Nephron (organoid): ENCODE data around the gene GABRB1.
"Not testable (repeated sequence)": the region's sequence is repeated elsewhere in the genome, so short reads cannot be mapped to it uniquely, and the experiment has no call there.

Experiments
- H3K27ac Mint-ChIP-seq, 3 experiments: 2 replicates each; pipeline ENCODE4 v1.8.0; 2020; ENCODE audit warnings: mixed read lengths in 3 of 3, mild to moderate bottlenecking in 2 of 3, moderate library complexity in 1 of 3
- H3K27me3 Mint-ChIP-seq: 2 replicates; pipeline ENCODE4 v1.8.0; 2021; ENCODE audit warnings: low read depth, mild to moderate bottlenecking, moderate library complexity, mixed read lengths
- H3K36me3 Mint-ChIP-seq: 2 replicates; pipeline ENCODE4 v1.8.0; 2020; ENCODE audit warnings: low read depth, mixed read lengths
- H3K4me1 Mint-ChIP-seq: 2 replicates; pipeline ENCODE4 v1.8.0; 2020; ENCODE audit warnings: mixed read lengths
- H3K4me3 Mint-ChIP-seq, 3 experiments: 2 replicates each; pipeline ENCODE4 v1.8.0; 2020; ENCODE audit warnings: mild to moderate bottlenecking in 3 of 3, mixed read lengths in 3 of 3, moderate library complexity in 2 of 3
- H3K9me3 Mint-ChIP-seq: 2 replicates; pipeline ENCODE4 v1.8.0; 2020; ENCODE audit warnings: mixed read lengths
- CTCF ChIP-seq, 3 experiments: fragments of 200-600 bp; sonication (generic); IDR thresholded peaks; one replicate each; pipeline ENCODE4 v1.5.0; 2021; ENCODE audit warnings: antibody characterized with exemption in 3 of 3; ENCODE audit not compliant: unreplicated experiment in 3 of 3

Gene GABRB1

GRCh38 chr4:47289805-47290204, 258.4 kb downstream of the GABRB1 start:
- no peaks in the 10 kb centered on the region for H3K27me3 Mint-ChIP-seq
- no peak overlapping the region for H3K27ac Mint-ChIP-seq
- no peaks in the 10 kb centered on the region for H3K4me1 Mint-ChIP-seq
- H3K36me3 Mint-ChIP-seq: no peaks in the 10 kb centered on the region
- H3K4me3 Mint-ChIP-seq: no peak overlapping the region
- H3K9me3 Mint-ChIP-seq: peaks cover 6% of the 10 kb centered on the region
- no peak for TF ChIP-seq CTCF (IDR thresholded peaks at IDR 0.05; ENCODE audit: unreplicated experiment in 3 of 3)

GRCh38 chr4:47290873-47291272, 259.5 kb downstream of the GABRB1 start:
- not testable (repeated sequence) for H3K4me3 Mint-ChIP-seq, H3K27ac Mint-ChIP-seq, H3K27me3 Mint-ChIP-seq, H3K36me3 Mint-ChIP-seq, H3K9me3 Mint-ChIP-seq, H3K4me1 Mint-ChIP-seq

GRCh38 chr4:47309165-47309564, 277.8 kb downstream of the GABRB1 start:
- H3K9me3 Mint-ChIP-seq: no peaks in the 10 kb centered on the region
- no peak overlapping the region for H3K27ac Mint-ChIP-seq
- H3K4me3 Mint-ChIP-seq: no peak overlapping the region
- H3K4me1 Mint-ChIP-seq: no peaks in the 10 kb centered on the region
- no peaks in the 10 kb centered on the region for H3K36me3 Mint-ChIP-seq
- no peaks in the 10 kb centered on the region for H3K27me3 Mint-ChIP-seq
- no peak for TF ChIP-seq CTCF (IDR thresholded peaks at IDR 0.05; ENCODE audit: unreplicated experiment in 3 of 3)

- no peaks in the 10 kb centered on the region for H3K4me1 Mint-ChIP-seq
- no peaks in the 10 kb centered on the region for H3K9me3 Mint-ChIP-seq
- H3K27me3 Mint-ChIP-seq: no peaks in the 10 kb centered on the region
- no peak overlapping the region for H3K27ac Mint-ChIP-seq
- no peak overlapping the region for H3K4me3 Mint-ChIP-seq
- no peaks in the 10 kb centered on the region for H3K36me3 Mint-ChIP-seq
- no peak for TF ChIP-seq CTCF (IDR thresholded peaks at IDR 0.05; ENCODE audit: unreplicated experiment in 3 of 3)
Observed at GRCh38 chr4:47312170-47312569, 280.8 kb downstream of the GABRB1 start.

- no peak for TF ChIP-seq CTCF (IDR thresholded peaks at IDR 0.05; ENCODE audit: unreplicated experiment in 3 of 3)
- Mint-ChIP-seq H3K27me3 (no peaks in the 10 kb centered on the region), H3K9me3 (no peaks in the 10 kb centered on the region), H3K36me3 (no peaks in the 10 kb centered on the region), H3K4me1 (no peaks in the 10 kb centered on the region), H3K27ac (no peak overlapping the region), H3K4me3 (no peak overlapping the region)
Observed at GRCh38 chr4:47313384-47313783, 282.0 kb downstream of the GABRB1 start.

GRCh38 chr4:47315346-47315745, 284.0 kb downstream of the GABRB1 start:
- no peak overlapping the region for H3K27ac Mint-ChIP-seq
- no peaks in the 10 kb centered on the region for H3K9me3 Mint-ChIP-seq
- H3K4me1 Mint-ChIP-seq: no peaks in the 10 kb centered on the region
- no peak for TF ChIP-seq CTCF (IDR thresholded peaks at IDR 0.05; ENCODE audit: unreplicated experiment in 3 of 3)
- H3K27me3 Mint-ChIP-seq: no peaks in the 10 kb centered on the region
- H3K4me3 Mint-ChIP-seq: no peak overlapping the region
- H3K36me3 Mint-ChIP-seq: no peaks in the 10 kb centered on the region

GRCh38 chr4:47326025-47326424, 294.7 kb downstream of the GABRB1 start:
- H3K27me3 Mint-ChIP-seq: no peaks in the 10 kb centered on the region
- no peaks in the 10 kb centered on the region for H3K9me3 Mint-ChIP-seq
- H3K4me1 Mint-ChIP-seq: no peaks in the 10 kb centered on the region

More at GRCh38 chr4:47326025-47326424, 294.7 kb downstream of the GABRB1 start:
- no peak for TF ChIP-seq CTCF (IDR thresholded peaks at IDR 0.05; ENCODE audit: unreplicated experiment in 3 of 3)
- Mint-ChIP-seq H3K36me3 (no peaks in the 10 kb centered on the region), H3K27ac (no peak overlapping the region), H3K4me3 (no peak overlapping the region)
